PC-3 (cell line): Measurements from ENCODE around the gene KHK. TPM values are rescaled to one million over a fixed set of nuclear protein-coding genes. Genes with fewer than 3 reads are reported as not detected.

ENCODE experiments used
- ATAC-seq: fragments of 200-7000 bp; cut with Tn5 transposase; 2 replicates; pipeline ENCODE4 v1.9.1; 2020; ENCODE audit warnings: mild to moderate bottlenecking, moderate library complexity
- BruUV-seq: library from RNA; stranded (reverse); fragments of 400-500 nt; replicated peaks from 2 replicates; lab custom pipeline; 2021; lab: Mats Ljungman, UMichigan
- CTCF ChIA-PET: fragments of 300-600 bp; sonication (Branson Sonifier 250); formaldehyde crosslinking; loops from one replicate; lab custom pipeline; 2022; ENCODE audit warnings: antibody characterized with exemption; lab: Charles Lee
- POLR2A ChIA-PET: fragments of 300-600 bp; sonication (Branson Sonifier 250); formaldehyde crosslinking; loops from one replicate; lab custom pipeline; 2022; ENCODE audit warnings: antibody characterized with exemption; ENCODE audit not compliant: unreplicated experiment; lab: Charles Lee
- DNase-seq: peaks from one replicate; pipeline ENCODE4 v3.0.0-alpha.2; 2015
- H2AFZ ChIP-seq: fragments of 300-600 bp; sonication (generic); 2 replicates; pipeline ENCODE4 v1.6.0; 2016; ENCODE audit warnings: antibody characterized with exemption, low read length
- H3F3A ChIP-seq: fragments of 300-600 bp; sonication (generic); one replicate; pipeline ENCODE4 v1.6.0; 2017; ENCODE audit warnings: antibody characterized with exemption, low read length, control low read depth, mild to moderate bottlenecking; ENCODE audit not compliant: unreplicated experiment
- H3K27ac ChIP-seq: fragments of 300-600 bp; sonication (generic); 2 replicates; pipeline ENCODE4 v1.5.1; 2016; ENCODE audit warnings: mild to moderate bottlenecking, low read length
- H3K27me3 ChIP-seq: fragments of 300-600 bp; sonication (generic); 2 replicates; pipeline ENCODE4 v1.6.1; 2016; ENCODE audit warnings: low read length, mixed read lengths
- H3K36me3 ChIP-seq: fragments of 300-600 bp; sonication (generic); 2 replicates; pipeline ENCODE4 v1.6.1; 2016; ENCODE audit warnings: low read depth, mixed run types, low read length, mixed read lengths
- H3K4me1 ChIP-seq: fragments of 300-600 bp; sonication (generic); 2 replicates; pipeline ENCODE4 v1.5.1; 2016; ENCODE audit warnings: low read length; ENCODE audit not compliant: insufficient read depth
- H3K4me2 ChIP-seq: fragments of 300-600 bp; sonication (generic); 2 replicates; pipeline ENCODE4 v1.6.0; 2016; ENCODE audit warnings: low read length
- H3K4me3 ChIP-seq: fragments of 300-600 bp; sonication (generic); 2 replicates; pipeline ENCODE4 v1.5.1; 2016; ENCODE audit warnings: mild to moderate bottlenecking, low read length, mixed read lengths
- H3K79me2 ChIP-seq: fragments of 300-600 bp; sonication (generic); 2 replicates; pipeline ENCODE4 v1.6.1; 2017; ENCODE audit warnings: low read length, mixed read lengths
- H3K9ac ChIP-seq: fragments of 300-600 bp; sonication (generic); 2 replicates; pipeline ENCODE4 v1.6.0; 2016; ENCODE audit warnings: mild to moderate bottlenecking, low read length
- H3K9me2 ChIP-seq: fragments of 300-600 bp; sonication (generic); replicated peaks from 2 replicates; pipeline ENCODE4 v1.6.1; 2016; ENCODE audit warnings: mixed run types, low read length, mixed read lengths
- H3K9me3 ChIP-seq: fragments of 300-600 bp; sonication (generic); 2 replicates; pipeline ENCODE4 v1.6.1; 2016; ENCODE audit warnings: low read length, mixed read lengths
- H4K20me1 ChIP-seq: fragments of 300-600 bp; sonication (generic); 2 replicates; pipeline ENCODE4 v1.6.1; 2016; ENCODE audit warnings: low read length, mixed read lengths
- EZH2 ChIP-seq: fragments of 300-600 bp; sonication (generic); IDR thresholded peaks from one replicate; pipeline ENCODE4 v1.6.1; 2017; ENCODE audit warnings: antibody characterized with exemption, mild to moderate bottlenecking, low read length; ENCODE audit not compliant: unreplicated experiment
- EZH2phosphoT487 ChIP-seq: fragments of 300-600 bp; sonication (generic); IDR thresholded peaks from 2 replicates; pipeline ENCODE4 v1.6.1; 2018; ENCODE audit warnings: mild to moderate bottlenecking, antibody characterized with exemption, low read length, borderline replicate concordance
- intact Hi-C: fragments of 100-400 bp; cut with micrococcal nuclease; formaldehyde crosslinking; loops from 2 replicates; pipeline ENCODE4 v1.9.0; 2023
- total RNA-seq: library from RNA; depleted of rRNA; stranded (reverse); fragments of >200 nt; gene quantifications from 2 replicates; pipeline ENCODE4 v1.2.3, GENCODE V29; 2014
- TF ChIP-seq, protein P1 (sequence below): fragments of 300-600 bp; sonication (generic); conservative IDR thresholded peaks from 2 replicates; pipeline ENCODE4 v1.5.1; 2017; ENCODE audit warnings: antibody characterized with exemption, low read depth, mild to moderate bottlenecking, low read length

The KHK gene
- total RNA-seq, 1 experiment from 2014 or later = 11.0 TPM

DNA sequence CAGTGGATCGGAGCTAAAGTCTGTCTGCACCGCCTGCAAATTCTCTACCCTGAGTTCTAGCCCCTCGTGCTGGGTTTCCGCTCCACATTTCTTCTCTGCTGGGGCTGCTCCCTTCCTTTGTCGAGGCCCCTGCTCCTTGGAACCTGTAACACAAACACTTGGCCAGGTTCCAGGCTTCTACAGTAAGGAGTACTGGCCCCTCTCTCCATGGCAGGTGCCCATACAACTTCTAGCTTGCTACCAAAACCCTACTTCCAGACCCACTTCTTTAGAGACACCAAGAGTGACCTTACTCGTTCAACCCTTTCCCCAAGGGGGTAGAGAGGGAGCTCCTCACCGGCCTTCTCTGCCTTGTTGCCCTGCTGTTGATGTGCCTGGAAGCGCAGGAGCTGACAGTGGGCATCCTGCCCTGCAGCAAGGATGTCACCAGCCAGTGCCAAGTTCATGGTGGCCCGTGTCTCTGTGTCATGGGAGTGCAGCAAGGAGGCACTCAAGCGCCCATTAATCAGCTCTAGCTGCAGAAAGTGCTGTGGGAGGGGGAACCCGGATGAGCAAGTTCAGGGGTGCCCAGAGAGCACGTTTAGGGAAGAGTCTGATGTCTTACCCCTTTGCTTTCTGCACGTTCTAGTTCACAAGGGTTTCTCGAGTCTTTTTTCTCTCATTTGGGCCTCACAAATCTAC lies 46.8 kb downstream of the KHK start:
- peak overlapping the region; percentile 93 for H3K9ac ChIP-seq
- H3K79me2 ChIP-seq = peaks cover 22% of the 10 kb centered on the region
- H3K36me3 ChIP-seq = peaks cover 12% of the 10 kb centered on the region
- peak overlapping the region; percentile 94 for H3K4me2 ChIP-seq
- no peak for DNase-seq
- H3K9me3 ChIP-seq = no peaks in the 10 kb centered on the region
- CTCF ChIA-PET = no interaction called here
- intact Hi-C loops = no loop called here
- POLR2A ChIA-PET = no interaction called here
- no peaks in the 10 kb centered on the region for H3F3A ChIP-seq
- H3K4me3 ChIP-seq = peak overlapping the region; percentile 97
- no peak overlapping the region for H3K27ac ChIP-seq
- no peak for TF ChIP-seq EZH2phosphoT487
- no peak for TF ChIP-seq EZH2
- TF ChIP-seq, protein P1, sequence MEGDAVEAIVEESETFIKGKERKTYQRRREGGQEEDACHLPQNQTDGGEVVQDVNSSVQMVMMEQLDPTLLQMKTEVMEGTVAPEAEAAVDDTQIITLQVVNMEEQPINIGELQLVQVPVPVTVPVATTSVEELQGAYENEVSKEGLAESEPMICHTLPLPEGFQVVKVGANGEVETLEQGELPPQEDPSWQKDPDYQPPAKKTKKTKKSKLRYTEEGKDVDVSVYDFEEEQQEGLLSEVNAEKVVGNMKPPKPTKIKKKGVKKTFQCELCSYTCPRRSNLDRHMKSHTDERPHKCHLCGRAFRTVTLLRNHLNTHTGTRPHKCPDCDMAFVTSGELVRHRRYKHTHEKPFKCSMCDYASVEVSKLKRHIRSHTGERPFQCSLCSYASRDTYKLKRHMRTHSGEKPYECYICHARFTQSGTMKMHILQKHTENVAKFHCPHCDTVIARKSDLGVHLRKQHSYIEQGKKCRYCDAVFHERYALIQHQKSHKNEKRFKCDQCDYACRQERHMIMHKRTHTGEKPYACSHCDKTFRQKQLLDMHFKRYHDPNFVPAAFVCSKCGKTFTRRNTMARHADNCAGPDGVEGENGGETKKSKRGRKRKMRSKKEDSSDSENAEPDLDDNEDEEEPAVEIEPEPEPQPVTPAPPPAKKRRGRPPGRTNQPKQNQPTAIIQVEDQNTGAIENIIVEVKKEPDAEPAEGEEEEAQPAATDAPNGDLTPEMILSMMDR = no peak
- peaks cover 9% of the 10 kb centered on the region; the same call in 1 of the 2 replicates for H4K20me1 ChIP-seq
- peaks cover 9% of the 10 kb centered on the region for H3K4me1 ChIP-seq
- H3K27me3 ChIP-seq = no peaks in the 10 kb centered on the region
- ATAC-seq = no peak
- BruUV-seq = TSS peak; percentile 61
- no peaks in the 10 kb centered on the region for H3K9me2 ChIP-seq
- H2AFZ ChIP-seq = no peak overlapping the region

DNA sequence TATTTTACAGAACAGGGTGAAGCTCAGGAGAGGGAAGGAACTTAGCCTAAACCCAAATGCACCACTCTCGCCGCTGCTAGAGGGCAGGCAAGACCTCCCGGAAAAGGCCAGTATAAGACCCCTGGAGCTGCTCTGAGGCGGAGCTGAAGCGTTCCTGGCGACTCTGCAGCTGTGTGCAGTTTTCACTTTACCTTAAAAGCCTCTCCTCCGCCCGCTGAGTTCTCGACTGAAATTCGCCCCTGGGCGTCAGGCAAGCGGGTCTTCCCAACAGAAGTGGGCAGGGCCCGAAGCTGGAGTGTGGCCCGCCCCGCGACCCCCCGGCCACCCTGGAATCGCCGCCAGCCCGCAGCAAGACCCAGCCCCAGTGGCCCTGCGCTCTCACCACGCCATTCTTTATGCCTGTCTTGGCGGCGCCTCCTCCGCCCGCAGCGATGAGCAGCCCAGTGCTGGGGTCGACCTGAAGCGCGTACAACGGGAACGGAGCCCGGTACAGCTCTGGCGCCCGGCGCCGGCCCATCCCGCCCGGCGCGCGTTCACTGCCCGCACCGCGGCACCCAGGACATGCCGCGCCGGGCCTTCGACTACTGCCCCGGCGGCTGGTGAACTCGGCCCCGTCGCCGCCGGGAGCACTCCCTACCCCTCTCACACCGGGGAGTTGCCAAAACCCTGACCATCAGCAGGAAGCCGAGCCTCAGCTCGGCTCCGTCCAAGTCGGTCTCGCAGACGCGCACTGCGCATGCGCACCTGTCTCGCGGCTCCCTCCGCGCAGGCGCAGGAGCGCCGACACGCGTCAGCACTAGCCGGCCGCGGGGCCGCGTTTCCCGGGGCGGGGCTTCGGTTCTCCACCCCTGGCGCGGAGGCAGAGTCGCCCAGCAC lies 47.6 kb downstream of the KHK start, which contains the start of gene PREB:
TSS of gene PREB (minus strand) at position 732 of the 876 bp plus-strand sequence. CDS start at position 517, 215 bp downstream.
- no peak within 1 kb of the TSS for H3K27ac ChIP-seq
- ATAC-seq (peak; percentile 93), DNase-seq (peak; percentile 98)
- H3K79me2 ChIP-seq = peaks cover 22% of the 10 kb centered on the region
- peaks cover 9% of the 10 kb centered on the region for H3K4me1 ChIP-seq
- H3K36me3 ChIP-seq = peaks cover 12% of the 10 kb centered on the region
- peak within 1 kb of the TSS; percentile 79 for H2AFZ ChIP-seq
- H3K9ac ChIP-seq = peak within 1 kb of the TSS; percentile 93
- ChIA-PET CTCF (interaction anchor here (0.5 to 0.6 kb wide), 2 partner anchors 145 to 170 kb away, joined by 4 to 8 read pairs; no protein-coding TSS in a partner anchor), POLR2A (interaction anchor here (0.5 to 0.6 kb wide), 2 partner anchors 58 to 113 kb away, joined by 6 to 13 read pairs; no protein-coding TSS in a partner anchor)
- H3K9me3 ChIP-seq = no peaks in the 10 kb centered on the region
- intact Hi-C loops = no loop called here
- H3F3A ChIP-seq = no peaks in the 10 kb centered on the region
- TF ChIP-seq EZH2phosphoT487 (no peak), EZH2 (no peak)
- TF ChIP-seq, protein P1 = 0 out of 2 replicates have a peak, but pooled peaks have one; percentile 27
- no peaks in the 10 kb centered on the region for H3K9me2 ChIP-seq
- H3K27me3 ChIP-seq = no peaks in the 10 kb centered on the region
- BruUV-seq = no TSS peak
- H3K4me3 ChIP-seq = peak within 1 kb of the TSS; percentile 97
- peak within 1 kb of the TSS; percentile 94 for H3K4me2 ChIP-seq
- peaks cover 9% of the 10 kb centered on the region; the same call in 1 of the 2 replicates for H4K20me1 ChIP-seq
